H9 (cell line): Measurements from ENCODE around the gene PON1. TPM values are rescaled to one million over a fixed set of nuclear protein-coding genes. Genes with fewer than 3 reads are reported as not detected.

Source experiments
- DNase-seq: peaks from one replicate; pipeline ENCODE4 v3.0.0-alpha.2; 2017
- H2AFZ ChIP-seq: one replicate; pipeline ENCODE4 v1.6.1; 2013; ENCODE audit warnings: mild to moderate bottlenecking, low read length, control low read depth, moderate library complexity
- H2AK5ac ChIP-seq: 2 replicates; pipeline ENCODE4 v1.6.1; 2013; ENCODE audit warnings: low read length, control low read depth, mixed read lengths; ENCODE audit not compliant: insufficient read length
- H2BK120ac ChIP-seq: one replicate; pipeline ENCODE4 v1.6.1; 2013; ENCODE audit warnings: low read depth, mild to moderate bottlenecking, low read length, control low read depth, inconsistent platforms; ENCODE audit not compliant: poor library complexity, severe bottlenecking
- H2BK12ac ChIP-seq: 2 replicates; pipeline ENCODE4 v1.6.1; 2013; ENCODE audit warnings: low read length, control low read depth, mixed read lengths, low read depth; ENCODE audit not compliant: insufficient read length
- H2BK15ac ChIP-seq: 2 replicates; pipeline ENCODE4 v1.6.1; 2013; ENCODE audit warnings: low read depth, low read length, control low read depth
- H2BK20ac ChIP-seq: one replicate; pipeline ENCODE4 v1.6.1; 2013; ENCODE audit warnings: low read depth, mild to moderate bottlenecking, low read length, control low read depth, inconsistent platforms; ENCODE audit not compliant: poor library complexity, severe bottlenecking
- H2BK5ac ChIP-seq: 2 replicates; pipeline ENCODE4 v1.6.1; 2013; ENCODE audit warnings: low read length, control low read depth, mixed read lengths; ENCODE audit not compliant: insufficient read length
- H3K14ac ChIP-seq: 2 replicates; pipeline ENCODE4 v1.6.1; 2013; ENCODE audit warnings: low read length, control low read depth; ENCODE audit not compliant: insufficient read depth
- H3K18ac ChIP-seq: 2 replicates; pipeline ENCODE4 v1.6.1; 2013; ENCODE audit warnings: low read depth, mild to moderate bottlenecking, mixed read lengths, low read length, control low read depth; ENCODE audit not compliant: insufficient read length
- H3K23ac ChIP-seq: 2 replicates; pipeline ENCODE4 v1.6.1; 2013; ENCODE audit warnings: low read length, control low read depth, mixed read lengths, low read depth; ENCODE audit not compliant: insufficient read length
- H3K23me2 ChIP-seq: 2 replicates; pipeline ENCODE4 v1.6.1; 2013; ENCODE audit warnings: low read depth, mild to moderate bottlenecking, mixed read lengths, low read length, control low read depth; ENCODE audit not compliant: insufficient read length, poor library complexity, severe bottlenecking
- H3K27ac ChIP-seq: 2 replicates; pipeline ENCODE4 v1.5.1; 2013; ENCODE audit warnings: low read length, control low read depth, mixed read lengths, low read depth; ENCODE audit not compliant: insufficient read length
- H3K27me3 ChIP-seq: 2 replicates; pipeline ENCODE4 v1.6.1; 2013; ENCODE audit warnings: low read length, control low read depth, inconsistent platforms; ENCODE audit not compliant: insufficient read depth
- H3K4ac ChIP-seq: 2 replicates; pipeline ENCODE4 v1.6.1; 2013; ENCODE audit warnings: low read depth, mild to moderate bottlenecking, control low read depth, inconsistent platforms, low read length, moderate library complexity
- H3K4me1 ChIP-seq: 2 replicates; pipeline ENCODE4 v1.6.1; 2013; ENCODE audit warnings: low read length, control low read depth, inconsistent platforms; ENCODE audit not compliant: insufficient read depth
- H3K4me2 ChIP-seq: 2 replicates; pipeline ENCODE4 v1.6.1; 2013; ENCODE audit warnings: low read length, control low read depth, mixed read lengths; ENCODE audit not compliant: insufficient read length, insufficient read depth
- H3K56ac ChIP-seq: 2 replicates; pipeline ENCODE4 v1.6.1; 2013; ENCODE audit warnings: low read depth, mild to moderate bottlenecking, mixed read lengths, low read length, control low read depth; ENCODE audit not compliant: insufficient read length
- H3K79me1 ChIP-seq: 2 replicates; pipeline ENCODE4 v1.6.1; 2013; ENCODE audit warnings: low read depth, mild to moderate bottlenecking, moderate library complexity, low read length, control low read depth, inconsistent platforms; ENCODE audit not compliant: insufficient read depth, poor library complexity, severe bottlenecking
- H3K79me2 ChIP-seq: 2 replicates; pipeline ENCODE4 v1.6.1; 2013; ENCODE audit warnings: low read length, control low read depth, inconsistent platforms; ENCODE audit not compliant: insufficient read depth
- H3K9ac ChIP-seq: 2 replicates; pipeline ENCODE4 v1.6.1; 2013; ENCODE audit warnings: low read length, control low read depth, mixed read lengths; ENCODE audit not compliant: insufficient read length; ENCODE audit errors: extremely low read depth
- H3K9me3 ChIP-seq: one replicate; pipeline ENCODE4 v1.6.1; 2013; ENCODE audit warnings: low read depth, low read length, inconsistent platforms; ENCODE audit not compliant: control insufficient read depth
- H3T11ph ChIP-seq: one replicate; pipeline ENCODE4 v1.6.1; 2013; ENCODE audit warnings: mild to moderate bottlenecking, low read length, control low read depth, inconsistent platforms
- H4K20me1 ChIP-seq: one replicate; pipeline ENCODE4 v1.6.1; 2013; ENCODE audit not compliant: control insufficient read depth, insufficient read length, insufficient read depth
- H4K5ac ChIP-seq: 2 replicates; pipeline ENCODE4 v1.6.1; 2013; ENCODE audit warnings: low read depth, mild to moderate bottlenecking, mixed read lengths, low read length, control low read depth; ENCODE audit not compliant: insufficient read length
- H4K8ac ChIP-seq: replicated peaks from 2 replicates; pipeline ENCODE4 v1.6.1; 2013; ENCODE audit warnings: low read length, control low read depth, mixed read lengths, low read depth; ENCODE audit not compliant: insufficient read length
- H4K91ac ChIP-seq: 2 replicates; pipeline ENCODE4 v1.6.1; 2013; ENCODE audit warnings: low read depth, mild to moderate bottlenecking, moderate library complexity, mixed read lengths, low read length, control low read depth; ENCODE audit not compliant: insufficient read length
- H3K27ac Mint-ChIP-seq, 3 experiments: 2 replicates in 2 of 3; 3 replicates in 1 of 3; pipeline ENCODE4 v1.8.0; 2020 to 2021; ENCODE audit warnings: mixed read lengths in 3 of 3, mild to moderate bottlenecking in 1 of 3, moderate library complexity in 1 of 3
- H3K27me3 Mint-ChIP-seq: 2 replicates; pipeline ENCODE4 v1.8.0; 2021; ENCODE audit warnings: low read depth, mild to moderate bottlenecking, moderate library complexity, mixed read lengths
- H3K36me3 Mint-ChIP-seq, 3 experiments: 2 replicates in 2 of 3; 3 replicates in 1 of 3; pipeline ENCODE4 v1.8.0; 2020 to 2021; ENCODE audit warnings: low read depth in 3 of 3, mixed read lengths in 3 of 3; ENCODE audit not compliant: insufficient read depth in 1 of 3
- H3K4me1 Mint-ChIP-seq, 2 experiments: 2 replicates each; pipeline ENCODE4 v1.8.0; 2020; ENCODE audit warnings: mixed read lengths in 2 of 2
- H3K4me3 Mint-ChIP-seq, 2 experiments: 2 replicates in 1 of 2; 3 replicates in 1 of 2; pipeline ENCODE4 v1.8.0; 2020 to 2021; ENCODE audit warnings: mild to moderate bottlenecking in 2 of 2, mixed read lengths in 2 of 2, moderate library complexity in 1 of 2
- H3K9me3 Mint-ChIP-seq, 2 experiments: 2 replicates in 1 of 2; 3 replicates in 1 of 2; pipeline ENCODE4 v1.8.0; 2020; ENCODE audit warnings: mild to moderate bottlenecking in 2 of 2, mixed read lengths in 2 of 2, moderate library complexity in 1 of 2
- WGBS: extraction: QIAGEN DNeasy Blood & Tissue Kit; methylation state at CpG from one replicate; pipeline ENCODE4 v1.1.7; 2013; ENCODE audit warnings: missing lambda C conversion rate, low lambda C conversion rate, mixed read lengths; ENCODE audit not compliant: insufficient read length; ENCODE audit errors: extremely low coverage; 5-methylcytosine and 5-hydroxymethylcytosine counted together
- total RNA-seq: library from RNA; stranded (reverse); gene quantifications from 2 replicates; pipeline ENCODE4 v1.2.1, GENCODE V29; 2021
- TF ChIP-seq, protein P1 (sequence below): fragments of 200-600 bp; sonication (generic); conservative IDR thresholded peaks from 3 replicates; pipeline ENCODE4 v1.8.0; 2021; ENCODE audit warnings: antibody characterized with exemption, mild to moderate bottlenecking

Gene PON1
- total RNA-seq, 1 experiment from 2014 or later: 0.90 TPM

DNA sequence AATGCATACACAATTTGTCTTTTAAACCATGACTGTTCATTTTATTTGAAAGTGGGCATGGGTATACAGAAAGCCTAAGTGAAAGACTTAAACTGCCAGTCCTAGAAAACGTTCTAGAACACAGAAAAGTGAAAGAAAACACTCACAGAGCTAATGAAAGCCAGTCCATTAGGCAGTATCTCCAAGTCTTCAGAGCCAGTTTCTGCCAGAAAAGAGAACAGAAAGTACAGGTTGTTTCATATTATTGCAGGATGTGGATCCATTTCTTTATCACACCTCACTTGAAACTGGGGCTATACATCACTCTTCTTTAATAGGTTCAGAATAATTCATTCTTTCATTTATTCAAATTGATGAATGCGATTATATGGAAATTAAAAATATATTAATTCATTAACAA lies 7.7 kb downstream of the PON1 start:
- no peak overlapping the region for H4K5ac ChIP-seq
- H3K4me1 ChIP-seq: no peaks in the 10 kb centered on the region
- H3K9ac ChIP-seq: no peak overlapping the region
- no peak overlapping the region for H2BK5ac ChIP-seq
- H3K56ac ChIP-seq: no peak overlapping the region
- no peak overlapping the region for H2AFZ ChIP-seq
- H3K36me3 Mint-ChIP-seq: no peaks in the 10 kb centered on the region
- WGBS: no CpG with 5 or more reads among the region's 2 CpGs
- no peak overlapping the region for H3K27ac Mint-ChIP-seq
- H4K20me1 ChIP-seq: no peaks in the 10 kb centered on the region
- H3K4me2 ChIP-seq: no peak overlapping the region
- TF ChIP-seq, protein P1, sequence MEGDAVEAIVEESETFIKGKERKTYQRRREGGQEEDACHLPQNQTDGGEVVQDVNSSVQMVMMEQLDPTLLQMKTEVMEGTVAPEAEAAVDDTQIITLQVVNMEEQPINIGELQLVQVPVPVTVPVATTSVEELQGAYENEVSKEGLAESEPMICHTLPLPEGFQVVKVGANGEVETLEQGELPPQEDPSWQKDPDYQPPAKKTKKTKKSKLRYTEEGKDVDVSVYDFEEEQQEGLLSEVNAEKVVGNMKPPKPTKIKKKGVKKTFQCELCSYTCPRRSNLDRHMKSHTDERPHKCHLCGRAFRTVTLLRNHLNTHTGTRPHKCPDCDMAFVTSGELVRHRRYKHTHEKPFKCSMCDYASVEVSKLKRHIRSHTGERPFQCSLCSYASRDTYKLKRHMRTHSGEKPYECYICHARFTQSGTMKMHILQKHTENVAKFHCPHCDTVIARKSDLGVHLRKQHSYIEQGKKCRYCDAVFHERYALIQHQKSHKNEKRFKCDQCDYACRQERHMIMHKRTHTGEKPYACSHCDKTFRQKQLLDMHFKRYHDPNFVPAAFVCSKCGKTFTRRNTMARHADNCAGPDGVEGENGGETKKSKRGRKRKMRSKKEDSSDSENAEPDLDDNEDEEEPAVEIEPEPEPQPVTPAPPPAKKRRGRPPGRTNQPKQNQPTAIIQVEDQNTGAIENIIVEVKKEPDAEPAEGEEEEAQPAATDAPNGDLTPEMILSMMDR: no peak
- H3K4ac ChIP-seq: no peak overlapping the region
- no peak overlapping the region for H2BK20ac ChIP-seq
- H3K27ac ChIP-seq: no peak overlapping the region
- no peak for DNase-seq
- H3K9me3 Mint-ChIP-seq: no peaks in the 10 kb centered on the region; a peak in 1 of 5 replicates
- H3K9me3 ChIP-seq: no peaks in the 10 kb centered on the region
- H2BK12ac ChIP-seq: no peak overlapping the region
- no peaks in the 10 kb centered on the region for H3K79me1 ChIP-seq
- no peak overlapping the region for H3K4me3 Mint-ChIP-seq
- no peak overlapping the region for H2AK5ac ChIP-seq
- no peak overlapping the region for H3K14ac ChIP-seq
- H3T11ph ChIP-seq: no peak overlapping the region
- H4K8ac ChIP-seq: no peak overlapping the region
- H3K18ac ChIP-seq: no peak overlapping the region
- H2BK120ac ChIP-seq: no peak overlapping the region
- H3K27me3 ChIP-seq: no peaks in the 10 kb centered on the region
- H4K91ac ChIP-seq: no peak overlapping the region
- H3K27me3 Mint-ChIP-seq: no peaks in the 10 kb centered on the region; the same call in none of the 2 replicates
- H3K79me2 ChIP-seq: no peaks in the 10 kb centered on the region
- no peak overlapping the region for H2BK15ac ChIP-seq
- H3K4me1 Mint-ChIP-seq: peaks cover 2 to 10% of the 10 kb centered on the region in 2 experiments; a peak in 3 of 4 replicates
- H3K23me2 ChIP-seq: no peaks in the 10 kb centered on the region
- no peak overlapping the region for H3K23ac ChIP-seq
